HuH-7.5 (cell line): ENCODE measurements around the gene ZFY.
"Not testable (repeated sequence)": the region's sequence is repeated elsewhere in the genome, so short reads cannot be mapped to it uniquely, and the experiment has no call there.

ENCODE experiments used
- DNase-seq: peaks from one replicate; pipeline ENCODE4 v3.0.0; 2011; ENCODE audit warnings: low spot score

The ZFY gene

DNA sequence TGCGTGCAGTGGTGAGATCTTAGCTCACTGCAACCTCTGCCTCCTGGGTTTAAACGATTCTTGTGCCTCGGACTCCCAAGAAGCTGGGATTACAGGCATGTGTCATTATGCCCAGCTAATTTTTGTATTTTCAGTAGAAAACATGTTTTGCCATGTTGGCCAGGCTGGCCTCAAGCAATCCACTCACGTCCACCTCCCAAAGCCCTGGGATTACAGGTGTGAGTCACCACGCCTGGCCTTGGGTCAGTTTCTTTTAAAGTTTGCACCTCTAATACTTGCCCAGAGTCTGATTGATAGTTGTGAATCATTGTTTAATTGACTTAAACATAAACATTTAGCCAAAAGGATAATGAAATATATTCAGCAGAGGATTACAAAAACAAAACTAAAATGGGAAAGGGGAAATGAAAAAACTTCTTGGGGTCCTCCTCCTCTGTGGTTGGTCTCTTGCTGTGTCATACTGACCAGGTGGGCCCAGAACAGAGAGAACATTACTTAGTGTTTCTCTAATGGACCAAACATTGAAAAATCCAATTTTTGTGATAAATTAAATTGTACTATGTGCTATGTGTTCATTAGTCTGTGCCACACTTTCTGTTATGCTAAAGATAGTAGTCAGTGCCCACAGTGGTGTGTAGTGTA lies 38.0 kb downstream of the ZFY start:
- DNase-seq = no peak

GRCh38 chrY:2979283-2979682 lies 44.1 kb downstream of the ZFY start:
- no peak for DNase-seq

DNA sequence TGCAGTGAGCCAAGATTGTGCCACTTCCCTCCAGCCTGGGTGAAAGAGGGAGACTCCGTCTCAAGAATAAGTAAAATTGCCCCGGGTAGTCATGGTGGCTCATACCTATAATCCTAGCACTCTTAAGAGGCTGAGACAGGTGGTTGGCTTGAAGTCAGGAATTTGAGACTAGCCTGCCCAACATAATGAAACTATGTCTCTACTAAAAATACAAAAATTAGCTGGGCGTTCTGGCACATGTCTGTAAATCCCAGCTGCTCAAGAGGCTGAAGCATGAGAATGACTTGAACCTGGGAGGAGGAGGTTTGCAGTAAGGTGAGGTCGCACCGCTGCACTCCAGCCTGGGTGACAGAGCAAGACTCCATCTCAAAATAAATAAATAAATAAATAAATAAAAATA lies 49.3 kb downstream of the ZFY start:
- no peak for DNase-seq

DNA sequence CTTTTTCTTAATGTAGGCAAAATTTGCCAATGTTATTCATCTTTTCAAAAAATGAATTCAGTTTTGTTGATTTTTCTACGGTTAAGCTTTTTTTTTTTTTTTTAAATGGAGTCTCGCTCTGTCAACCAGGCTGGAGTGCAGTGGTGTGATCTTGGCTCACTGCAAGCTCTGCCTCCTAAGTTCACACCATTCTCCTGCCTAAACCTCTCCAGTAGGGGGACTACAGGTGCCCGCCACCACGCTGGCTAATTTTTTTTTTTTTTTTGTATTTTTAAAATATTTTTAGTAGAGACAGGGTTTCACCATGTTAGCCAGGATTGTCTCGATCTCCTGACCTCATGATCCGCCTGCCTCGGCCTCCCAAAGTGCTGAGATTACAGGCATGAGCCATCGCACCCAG lies 52.0 kb downstream of the ZFY start:
- DNase-seq = not testable (repeated sequence)

- DNase-seq = not testable (repeated sequence)
Measured at GRCh38 chrY:2997369-2997768, 62.2 kb downstream of the ZFY start.

GRCh38 chrY:3002190-3002589 lies 67.0 kb downstream of the ZFY start:
- DNase-seq = no peak

DNA sequence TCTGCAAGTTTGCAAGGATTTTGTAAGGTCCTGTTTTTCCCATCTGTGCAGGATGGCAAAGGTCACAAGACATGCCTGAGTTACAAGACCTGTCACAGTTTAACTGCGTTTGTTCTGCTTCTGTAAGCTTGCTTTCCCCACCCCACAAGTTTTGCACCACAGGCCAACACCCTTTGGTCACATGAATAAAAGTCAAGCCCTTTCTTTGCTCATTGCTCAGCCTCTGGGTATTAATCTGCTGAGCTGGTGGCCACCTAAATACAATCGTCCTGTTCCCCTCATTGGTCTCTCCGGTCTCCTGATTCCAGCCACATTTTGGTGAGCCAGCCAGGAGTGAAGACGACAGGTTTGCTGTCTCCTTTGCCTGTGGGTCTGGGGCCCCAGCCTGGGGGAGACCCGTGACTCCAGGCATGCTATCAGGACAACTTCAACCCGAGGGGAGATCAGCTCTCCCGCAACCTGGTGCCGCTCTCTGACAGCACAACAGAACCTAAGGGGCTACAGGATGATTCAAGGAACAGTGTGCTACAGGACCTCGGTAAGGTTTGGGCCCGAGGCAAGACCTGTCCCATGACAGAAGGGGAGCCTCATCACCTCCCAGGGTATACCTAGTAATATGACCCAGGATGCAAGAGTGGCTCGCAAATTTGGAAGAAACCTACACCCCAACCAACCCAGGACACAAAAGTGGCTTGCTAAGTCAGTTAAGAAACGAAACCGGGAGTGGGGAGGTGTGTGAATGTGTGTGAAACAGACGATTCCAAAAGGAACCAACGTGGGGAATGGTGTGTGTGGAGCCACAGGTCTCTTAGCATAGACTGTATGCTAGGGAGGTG lies 67.7 kb downstream of the ZFY start:
- no peak for DNase-seq

- no peak for DNase-seq
Measured at GRCh38 chrY:3003516-3003830, 68.3 kb downstream of the ZFY start.

DNA sequence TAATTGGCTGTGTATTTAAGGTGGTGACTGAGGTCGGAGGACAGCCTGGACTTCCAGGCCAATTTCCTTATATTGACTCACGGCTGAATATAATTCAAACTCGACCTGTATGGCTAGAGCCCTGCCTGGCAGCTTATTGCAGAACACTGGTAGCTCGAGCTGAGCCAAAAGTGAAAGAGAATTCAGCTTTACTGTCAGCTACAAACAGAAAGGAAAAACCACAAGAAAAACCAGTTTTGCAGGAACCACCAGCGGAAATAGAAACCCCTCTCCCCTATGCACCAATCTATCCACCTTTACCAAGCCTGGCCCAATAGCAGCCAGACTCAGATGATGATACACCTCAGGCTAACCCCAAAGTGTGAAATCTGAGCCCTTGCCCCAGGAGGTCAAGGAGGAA lies 68.7 kb downstream of the ZFY start:
- DNase-seq = no peak

DNA sequence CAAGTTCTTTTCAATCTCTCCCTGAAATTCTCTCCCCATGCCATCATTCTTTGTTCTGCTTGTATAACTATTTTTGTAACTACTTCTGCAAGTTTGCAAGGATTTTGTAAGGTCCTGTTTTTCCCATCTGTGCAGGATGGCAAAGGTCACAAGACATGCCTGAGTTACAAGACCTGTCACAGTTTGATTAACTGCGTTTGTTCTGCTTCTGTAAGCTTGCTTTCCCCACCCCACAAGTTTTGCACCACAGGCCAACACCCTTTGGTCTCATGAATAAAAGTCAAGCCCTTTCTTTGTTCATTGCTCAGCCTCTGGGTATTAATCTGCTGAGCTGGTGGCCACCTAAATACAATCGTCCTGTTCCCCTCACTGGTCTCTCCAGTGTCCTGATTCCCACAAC lies 70.8 kb downstream of the ZFY start:
- DNase-seq = not testable (repeated sequence)

DNA sequence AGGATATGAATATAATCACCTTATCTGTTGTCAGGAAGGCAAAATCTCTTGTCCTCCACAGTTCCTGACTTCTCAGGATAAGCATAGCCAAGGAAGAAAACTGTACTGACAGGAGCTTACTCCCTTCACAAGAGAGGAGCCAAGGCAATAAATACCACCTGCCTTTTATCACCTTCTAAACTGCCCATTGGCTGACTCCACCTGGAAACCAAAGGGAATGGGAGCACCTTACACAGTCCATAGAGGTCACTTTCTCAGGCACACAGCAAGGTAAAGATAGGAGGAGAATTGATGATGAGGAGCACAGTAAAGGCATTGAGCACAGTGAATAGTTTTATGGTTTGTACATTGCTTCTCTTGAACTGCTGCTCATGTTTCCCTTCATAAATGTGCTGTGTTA lies 72.8 kb downstream of the ZFY start:
- DNase-seq = no peak

DNA sequence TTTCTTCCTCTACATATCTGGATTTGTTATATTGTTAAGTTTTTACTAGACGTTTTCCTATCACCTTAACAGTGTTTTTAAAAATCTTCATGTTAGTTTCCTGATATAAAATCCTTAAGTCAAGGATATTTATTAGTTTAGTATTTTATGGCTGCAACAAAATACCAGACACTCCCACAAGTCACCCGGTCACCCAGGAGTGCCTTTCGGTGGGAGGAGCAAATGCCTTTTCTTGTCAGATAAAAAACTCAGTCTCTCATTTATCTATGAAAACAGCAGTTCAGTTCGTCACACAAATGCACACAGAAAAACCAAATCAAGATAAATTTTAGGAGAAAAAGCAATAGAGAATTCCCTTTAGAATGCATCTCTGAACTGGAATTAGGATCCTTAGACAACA lies 77.0 kb downstream of the ZFY start:
- no peak for DNase-seq

DNA sequence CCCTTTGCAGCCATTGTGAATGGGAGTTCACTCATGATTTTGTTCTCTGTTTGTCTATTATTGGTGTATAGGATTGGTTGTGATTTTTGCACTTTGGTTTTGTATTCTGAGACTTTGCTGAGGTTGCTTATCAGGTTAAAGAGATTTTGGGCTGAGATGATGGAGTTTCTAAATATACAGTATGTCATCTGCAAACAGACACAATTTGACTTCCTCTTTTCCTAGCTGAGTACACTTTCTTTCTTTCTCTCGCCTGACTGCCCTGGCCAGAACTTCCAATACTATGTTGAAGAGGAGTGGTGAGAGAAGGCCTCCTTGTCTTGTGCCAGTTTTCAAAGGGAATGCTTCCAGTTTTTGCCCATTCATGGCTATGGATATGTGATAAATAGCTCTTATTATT lies 81.4 kb downstream of the ZFY start:
- DNase-seq = no peak

- no peak for DNase-seq
Measured at GRCh38 chrY:3018546-3018945, 83.4 kb downstream of the ZFY start.

DNA sequence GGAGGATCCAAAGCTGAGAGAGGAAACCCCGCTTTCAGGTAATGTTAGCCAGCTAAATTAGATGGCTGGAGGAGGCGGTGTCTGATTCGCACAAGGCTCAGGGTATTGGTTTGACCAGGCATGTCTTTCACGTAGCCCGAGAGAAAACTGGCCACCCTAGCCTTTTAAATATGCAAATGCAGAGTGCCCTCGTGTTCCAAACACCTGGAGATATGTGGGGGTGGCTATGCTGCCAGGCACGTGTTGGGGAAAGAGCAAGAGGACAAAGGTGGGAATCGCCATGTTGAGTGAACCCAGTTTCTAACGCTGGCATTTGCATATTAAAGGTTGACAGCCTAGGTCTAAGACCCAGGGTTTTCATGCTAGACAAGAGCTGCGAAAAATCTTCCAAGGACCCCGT lies 84.4 kb downstream of the ZFY start:
- no peak for DNase-seq

DNA sequence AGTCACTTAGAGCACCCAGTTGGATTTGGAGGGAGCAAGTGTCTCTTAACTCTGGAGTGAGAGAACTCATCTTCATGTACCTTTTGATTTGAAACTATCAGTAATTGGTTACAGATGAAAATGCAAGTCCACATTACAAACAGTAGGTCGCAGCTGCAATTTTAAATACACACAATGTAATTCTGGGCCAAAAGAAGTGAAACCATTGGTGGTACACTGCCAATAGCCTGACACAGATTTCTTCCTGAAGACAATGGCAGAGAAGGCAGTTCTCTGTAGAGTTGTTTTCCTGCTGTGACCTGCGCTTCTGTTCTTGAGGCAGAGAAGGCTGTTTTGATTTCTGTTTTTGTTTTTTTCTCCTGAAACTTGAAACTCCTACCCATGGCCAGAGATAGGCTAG lies 86.0 kb downstream of the ZFY start:
- no peak for DNase-seq

DNA sequence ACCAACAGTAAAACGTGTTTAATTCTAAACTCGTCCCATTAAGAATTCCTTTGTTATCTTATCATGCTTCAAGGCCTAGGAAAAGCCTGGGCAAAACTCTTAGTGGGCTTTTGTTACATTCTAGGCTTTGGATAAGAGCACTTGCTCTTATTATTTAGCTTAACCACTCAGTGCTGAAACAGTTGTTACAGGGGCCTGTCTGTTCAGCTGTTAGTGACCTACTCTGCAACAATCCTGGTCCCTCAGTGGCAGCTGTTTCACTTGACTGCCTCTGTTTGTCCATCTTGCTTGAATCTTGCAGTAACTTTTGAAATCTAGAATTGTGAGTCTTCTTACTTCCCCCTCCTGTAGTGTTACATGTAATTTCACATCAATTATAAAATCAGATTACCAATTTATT lies 88.4 kb downstream of the ZFY start:
- no peak for DNase-seq

DNA sequence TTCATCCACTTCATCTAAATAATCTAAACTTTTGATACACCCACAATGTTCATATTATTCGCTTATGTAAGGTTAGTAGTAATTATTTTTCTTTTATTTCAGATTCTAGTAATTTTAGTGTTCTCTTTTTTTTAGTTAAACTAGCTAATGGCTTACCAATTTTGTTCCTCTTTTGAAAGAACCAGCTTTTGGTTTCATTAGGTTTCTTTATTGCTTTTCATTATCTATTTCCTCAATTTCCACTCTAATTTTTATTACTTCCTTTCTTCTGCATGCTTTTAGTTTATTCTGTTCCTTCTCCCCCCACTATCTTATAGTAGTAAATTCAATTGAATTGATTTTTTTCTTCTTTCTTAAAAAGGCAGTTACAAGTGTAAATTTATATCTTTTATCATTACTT lies 90.2 kb downstream of the ZFY start:
- DNase-seq = no peak
